Lung (tissue), 12 donors: ENCODE data around the gene L3MBTL4. TPM values are rescaled to one million over a fixed set of nuclear protein-coding genes. Genes with fewer than 3 reads are reported as not detected.

Experiments
- ATAC-seq: fragments of 200-7000 bp; cut with Tn5 transposase; one replicate; pipeline ENCODE4 v1.9.1; 2020; ENCODE audit warnings: moderate number of reproducible peaks; ENCODE audit not compliant: insufficient read depth, low FRiP score
- DNase-seq, 3 donors: peaks; one replicate each; pipeline ENCODE4 v3.0.0-alpha.2; 2013 to 2017
- H3K27ac ChIP-seq, 2 donors: one replicate each; pipeline ENCODE4 v1.5.1; 2013; ENCODE audit warnings: mild to moderate bottlenecking in 2 of 2, moderate library complexity in 2 of 2, control low read depth in 1 of 2, inconsistent platforms in 1 of 2, low read depth in 1 of 2, low read length in 1 of 2
- H3K27me3 ChIP-seq, 3 donors: one replicate each; pipeline ENCODE4 v1.5.1; 2013; ENCODE audit warnings: low read length in 2 of 3; ENCODE audit not compliant: control insufficient read depth in 3 of 3, insufficient read depth in 3 of 3
- H3K36me3 ChIP-seq, 4 donors: one replicate each; pipeline ENCODE4 v1.5.1; 2013; ENCODE audit warnings: low read length in 4 of 4, mild to moderate bottlenecking in 1 of 4, moderate library complexity in 1 of 4; ENCODE audit not compliant: control insufficient read depth in 4 of 4, insufficient read depth in 4 of 4
- H3K4me1 ChIP-seq, 5 donors: one replicate each; pipeline ENCODE4 v1.5.1; 2013; ENCODE audit warnings: low read length in 5 of 5, mild to moderate bottlenecking in 2 of 5, moderate library complexity in 1 of 5; ENCODE audit not compliant: control insufficient read depth in 5 of 5, insufficient read depth in 5 of 5
- H3K4me3 ChIP-seq: one replicate; pipeline ENCODE4 v1.5.1; 2013; ENCODE audit warnings: mild to moderate bottlenecking, control low read depth, moderate library complexity
- H3K9ac ChIP-seq, 2 donors: one replicate each; pipeline ENCODE4 v1.5.1; 2013; ENCODE audit warnings: low read length in 2 of 2, control low read depth in 1 of 2; ENCODE audit not compliant: insufficient read depth in 1 of 2
- H3K9me3 ChIP-seq, 4 donors: one replicate each; pipeline ENCODE4 v1.5.1; 2013; ENCODE audit warnings: low read length in 3 of 4, mild to moderate bottlenecking in 1 of 4, moderate library complexity in 1 of 4; ENCODE audit not compliant: control insufficient read depth in 4 of 4, insufficient read depth in 3 of 4
- WGBS, 2 donors: extraction: QIAGEN DNeasy Blood & Tissue Kit; methylation state at CpG; one replicate each; pipeline ENCODE4 v1.1.7; 2013; 5-methylcytosine and 5-hydroxymethylcytosine counted together
- polyA plus RNA-seq, 2 donors: library from polyadenylated mRNA; stranded (reverse); fragments of 200-250 nt; gene quantifications; one replicate each; pipeline ENCODE4 v1.2.1, GENCODE V29; 2013
- total RNA-seq, 2 donors: library from RNA; depleted of rRNA in 1 of 2; stranded (reverse); fragments of >200 nt in 1 of 2; gene quantifications; one replicate each; pipeline ENCODE4 v1.2.1, GENCODE V29; 2014 to 2021
- TF ChIP-seq, protein P1 (sequence below): IDR thresholded peaks from 2 replicates; pipeline ENCODE4 v1.5.1; 2012; ENCODE audit warnings: mild to moderate bottlenecking; ENCODE audit errors: control extremely low read depth, extremely low read depth
- donor health status: control.
- donor health status: control.
- donor health status: Bipolar disorder and iron deficiency.
- donor health status: healthy.
- donor health status: DM: yes; HTN: yes; CAD: no.

L3MBTL4 gene
- total and polyA plus RNA-seq, 4 donors: 2.8 to 16.8 (median 9.9) TPM

DNA sequence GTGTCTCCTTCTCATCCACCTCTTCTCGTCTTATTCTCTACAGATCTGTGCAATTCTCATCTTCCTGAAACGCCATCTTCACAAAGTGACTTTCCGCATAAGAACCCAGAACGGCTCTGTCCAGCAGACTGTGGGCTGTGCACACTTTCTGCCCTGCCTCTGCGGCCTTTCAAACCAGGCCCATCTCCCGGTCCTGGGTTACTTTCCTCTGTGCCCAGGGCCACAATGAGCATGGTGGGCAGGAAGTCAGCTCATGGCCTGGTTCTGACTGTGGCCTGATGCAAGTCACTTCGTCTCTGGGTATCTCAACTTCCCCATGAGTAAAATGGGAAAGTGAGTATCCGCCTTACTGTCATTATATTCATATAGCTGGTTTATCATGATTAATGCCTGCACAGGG is 447.7 kb downstream of the L3MBTL4 start:
- DNase-seq: no peak
- H3K27me3 ChIP-seq: no peaks in the 10 kb centered on the region
- peaks cover 0 to 2% (median 0%) of the 10 kb centered on the region in 4 donors for H3K36me3 ChIP-seq
- no peak overlapping the region for H3K4me3 ChIP-seq
- WGBS, 2 donors: 93 to 94% methylated on average over 8 of the region's 8 CpGs
- H3K4me1 ChIP-seq: peaks cover 0 to 8% (median 5%) of the 10 kb centered on the region in 5 donors
- no peak overlapping the region for H3K27ac ChIP-seq
- H3K9me3 ChIP-seq: peaks cover 0 to 2% (median 0%) of the 10 kb centered on the region in 4 donors
- H3K9ac ChIP-seq: no peak overlapping the region
- TF ChIP-seq, protein P1, sequence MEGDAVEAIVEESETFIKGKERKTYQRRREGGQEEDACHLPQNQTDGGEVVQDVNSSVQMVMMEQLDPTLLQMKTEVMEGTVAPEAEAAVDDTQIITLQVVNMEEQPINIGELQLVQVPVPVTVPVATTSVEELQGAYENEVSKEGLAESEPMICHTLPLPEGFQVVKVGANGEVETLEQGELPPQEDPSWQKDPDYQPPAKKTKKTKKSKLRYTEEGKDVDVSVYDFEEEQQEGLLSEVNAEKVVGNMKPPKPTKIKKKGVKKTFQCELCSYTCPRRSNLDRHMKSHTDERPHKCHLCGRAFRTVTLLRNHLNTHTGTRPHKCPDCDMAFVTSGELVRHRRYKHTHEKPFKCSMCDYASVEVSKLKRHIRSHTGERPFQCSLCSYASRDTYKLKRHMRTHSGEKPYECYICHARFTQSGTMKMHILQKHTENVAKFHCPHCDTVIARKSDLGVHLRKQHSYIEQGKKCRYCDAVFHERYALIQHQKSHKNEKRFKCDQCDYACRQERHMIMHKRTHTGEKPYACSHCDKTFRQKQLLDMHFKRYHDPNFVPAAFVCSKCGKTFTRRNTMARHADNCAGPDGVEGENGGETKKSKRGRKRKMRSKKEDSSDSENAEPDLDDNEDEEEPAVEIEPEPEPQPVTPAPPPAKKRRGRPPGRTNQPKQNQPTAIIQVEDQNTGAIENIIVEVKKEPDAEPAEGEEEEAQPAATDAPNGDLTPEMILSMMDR: no peak
- ATAC-seq: no peak

DNA sequence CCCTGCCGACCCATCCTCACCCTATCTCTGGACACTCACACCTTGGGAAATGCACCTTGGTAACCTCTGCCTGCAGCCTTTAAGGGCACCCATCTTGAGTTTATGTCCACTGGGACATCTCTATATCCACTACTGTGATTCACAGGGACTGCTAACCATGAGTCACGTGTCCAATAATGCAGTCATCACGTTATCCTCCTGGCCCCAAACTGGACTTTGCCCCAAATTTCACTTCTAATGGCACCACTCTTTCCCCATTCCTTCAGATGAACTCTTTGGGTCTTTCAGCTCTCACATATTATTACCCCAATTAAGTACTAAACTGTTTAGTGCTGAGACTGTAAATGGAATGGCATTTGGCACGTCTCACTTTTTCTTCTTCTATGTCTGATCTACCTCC is 448.2 kb downstream of the L3MBTL4 start:
- no peak for ATAC-seq

GRCh38 chr18:5964996-5965395 is 449.7 kb downstream of the L3MBTL4 start:
- Histone ChIP-seq H3K9me3 (peaks cover 0 to 2% (median 0%) of the 10 kb centered on the region in 4 donors), H3K36me3 (peaks cover 0 to 2% (median 0%) of the 10 kb centered on the region in 4 donors), H3K4me1 (peaks cover 0 to 7% (median 2%) of the 10 kb centered on the region in 5 donors), H3K27ac (no peak overlapping the region), H3K27me3 (no peaks in the 10 kb centered on the region), H3K4me3 (no peak overlapping the region), H3K9ac (no peak overlapping the region)
- ATAC-seq: no peak
- WGBS, 2 donors: 60 to 69% methylated on average over 2 of the region's 2 CpGs
- TF ChIP-seq, protein P1: no peak
- no peak for DNase-seq

More for the DNA sequence above, 448.2 kb downstream of the L3MBTL4 start:
- WGBS, 2 donors: 91 to 94% methylated on average over 4 of the region's 4 CpGs
- Histone ChIP-seq H3K27ac (no peak overlapping the region), H3K27me3 (no peaks in the 10 kb centered on the region), H3K4me3 (no peak overlapping the region), H3K36me3 (peaks cover 0 to 2% (median 0%) of the 10 kb centered on the region in 4 donors), H3K4me1 (peaks cover 0 to 8% (median 2%) of the 10 kb centered on the region in 5 donors), H3K9ac (no peak overlapping the region), H3K9me3 (peaks cover 0 to 2% (median 0%) of the 10 kb centered on the region in 4 donors)
- no peak for DNase-seq
- TF ChIP-seq, protein P1: no peak

DNA sequence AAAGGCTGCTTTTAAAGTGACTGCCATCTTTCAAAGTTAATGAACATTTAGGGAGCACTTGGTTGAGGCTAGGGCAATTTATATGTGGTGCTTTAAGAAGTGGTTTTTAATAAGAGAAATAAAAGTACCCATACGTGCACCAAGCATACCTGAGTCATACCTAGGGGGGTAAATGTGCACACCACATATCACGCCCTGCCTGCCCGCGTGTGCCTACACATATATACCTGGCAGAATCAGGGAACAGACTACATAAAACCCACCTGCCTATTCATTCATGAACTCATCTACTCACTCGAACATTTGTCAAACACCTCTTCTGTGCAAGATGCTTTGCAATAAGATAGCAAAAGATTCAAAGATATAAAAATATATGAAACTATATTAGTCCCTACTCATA is 450.1 kb downstream of the L3MBTL4 start:
- Histone ChIP-seq H3K9ac (no peak overlapping the region), H3K4me3 (no peak overlapping the region), H3K9me3 (peaks cover 0 to 2% (median 0%) of the 10 kb centered on the region in 4 donors), H3K27ac (no peak overlapping the region), H3K36me3 (peaks cover 0 to 2% (median 0%) of the 10 kb centered on the region in 4 donors), H3K4me1 (peaks cover 0 to 7% (median 2%) of the 10 kb centered on the region in 5 donors), H3K27me3 (no peaks in the 10 kb centered on the region)
- ATAC-seq (no peak), DNase-seq (no peak)
- 79 to 80% methylated on average over 5 of the region's 5 CpGs for WGBS, 2 donors
- TF ChIP-seq, protein P1: no peak
